Spinal cord (tissue), 10 donors: ENCODE results near the gene CD2BP2. TPM values are rescaled to one million over a fixed set of nuclear protein-coding genes. Genes with fewer than 3 reads are reported as not detected.

Source experiments
- DNase-seq, 6 donors: peaks; one replicate each; pipeline versions ENCODE4 v3.0.0 to v3.0.0-alpha.2; 2013 to 2015; ENCODE audit warnings: low spot score in 6 of 6, low read depth in 4 of 6
- H3K27ac ChIP-seq: one replicate; pipeline ENCODE4 v1.5.1; 2013; ENCODE audit warnings: low read depth, low read length, control low read depth
- H3K27me3 ChIP-seq: one replicate; pipeline ENCODE4 v1.6.1; 2013; ENCODE audit warnings: low read length; ENCODE audit not compliant: control insufficient read depth, insufficient read depth
- H3K36me3 ChIP-seq: one replicate; pipeline ENCODE4 v1.6.1; 2013; ENCODE audit warnings: low read length; ENCODE audit not compliant: control insufficient read depth, insufficient read depth
- H3K4me1 ChIP-seq: one replicate; pipeline ENCODE4 v1.6.1; 2013; ENCODE audit warnings: low read length; ENCODE audit not compliant: control insufficient read depth, insufficient read depth
- H3K4me3 ChIP-seq: one replicate; pipeline ENCODE4 v1.5.1; 2013; ENCODE audit warnings: low read depth, low read length, control low read depth
- H3K9me3 ChIP-seq: one replicate; pipeline ENCODE4 v1.6.1; 2013; ENCODE audit warnings: low read length; ENCODE audit not compliant: control insufficient read depth, insufficient read depth
- WGBS: methylation state at CpG from one replicate; pipeline ENCODE4 v1.1.5; 2013; ENCODE audit warnings: missing lambda C conversion rate; ENCODE audit not compliant: insufficient coverage; 5-methylcytosine and 5-hydroxymethylcytosine counted together
- polyA plus RNA-seq, 2 donors: library from polyadenylated mRNA; unstranded; fragments of 120-200 nt; gene quantifications; one replicate each; pipeline ENCODE4 v1.2.1, GENCODE V29; 2013; ENCODE audit not compliant: insufficient read length in 2 of 2
- total RNA-seq, 2 donors: library from RNA; depleted of rRNA in 1 of 2; stranded (reverse); fragments of 120-200 nt in 1 of 2; fragments of >200 nt in 1 of 2; gene quantifications; one replicate each; pipeline versions ENCODE4 v1.2.3 to v1.2.4, GENCODE V29; 2013 to 2014
- donor health status: healthy.

CD2BP2 gene
- total and polyA plus RNA-seq, 4 donors: 26.7 to 63.9 (median 55.3) TPM

DNA sequence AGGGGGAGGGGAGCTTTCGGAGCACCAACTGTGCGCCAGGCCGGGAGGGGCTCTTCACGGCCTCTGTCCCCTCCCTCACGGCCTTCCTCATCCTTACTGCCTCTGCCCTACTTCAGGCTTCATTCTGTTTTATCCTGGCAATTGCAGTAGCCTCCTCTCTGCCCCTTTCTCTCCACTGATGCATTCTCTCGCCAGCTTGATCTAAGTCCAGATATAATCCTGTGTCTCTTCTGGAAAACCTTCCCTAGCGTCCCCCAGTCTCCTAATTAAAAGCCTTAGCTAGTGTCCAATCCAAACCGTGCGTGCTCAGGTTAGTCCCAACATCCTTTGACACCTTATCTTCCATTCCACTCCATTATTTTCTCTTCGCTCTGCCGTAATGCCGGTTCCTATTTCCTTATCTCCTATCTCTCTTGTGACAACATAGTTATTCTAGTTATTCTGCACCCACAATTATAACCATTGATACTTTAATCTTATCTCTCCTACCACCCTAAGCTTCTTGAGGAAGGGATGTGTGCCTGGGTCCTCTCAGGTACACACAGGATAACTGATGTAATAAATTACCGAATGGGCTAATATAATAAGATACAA, 41.0 kb upstream of the CD2BP2 start:
- peaks cover 51% of the 10 kb centered on the region for H3K4me1 ChIP-seq
- peak overlapping the region; percentile 75 for H3K4me3 ChIP-seq
- no peaks in the 10 kb centered on the region for H3K27me3 ChIP-seq
- WGBS: 12% methylated on average over 10 of the region's 13 CpGs
- no peaks in the 10 kb centered on the region for H3K9me3 ChIP-seq
- H3K36me3 ChIP-seq: peaks cover 21% of the 10 kb centered on the region
- H3K27ac ChIP-seq: peak overlapping the region; percentile 67
- peak in 1 of 6 donors; percentile 70 for DNase-seq

DNA sequence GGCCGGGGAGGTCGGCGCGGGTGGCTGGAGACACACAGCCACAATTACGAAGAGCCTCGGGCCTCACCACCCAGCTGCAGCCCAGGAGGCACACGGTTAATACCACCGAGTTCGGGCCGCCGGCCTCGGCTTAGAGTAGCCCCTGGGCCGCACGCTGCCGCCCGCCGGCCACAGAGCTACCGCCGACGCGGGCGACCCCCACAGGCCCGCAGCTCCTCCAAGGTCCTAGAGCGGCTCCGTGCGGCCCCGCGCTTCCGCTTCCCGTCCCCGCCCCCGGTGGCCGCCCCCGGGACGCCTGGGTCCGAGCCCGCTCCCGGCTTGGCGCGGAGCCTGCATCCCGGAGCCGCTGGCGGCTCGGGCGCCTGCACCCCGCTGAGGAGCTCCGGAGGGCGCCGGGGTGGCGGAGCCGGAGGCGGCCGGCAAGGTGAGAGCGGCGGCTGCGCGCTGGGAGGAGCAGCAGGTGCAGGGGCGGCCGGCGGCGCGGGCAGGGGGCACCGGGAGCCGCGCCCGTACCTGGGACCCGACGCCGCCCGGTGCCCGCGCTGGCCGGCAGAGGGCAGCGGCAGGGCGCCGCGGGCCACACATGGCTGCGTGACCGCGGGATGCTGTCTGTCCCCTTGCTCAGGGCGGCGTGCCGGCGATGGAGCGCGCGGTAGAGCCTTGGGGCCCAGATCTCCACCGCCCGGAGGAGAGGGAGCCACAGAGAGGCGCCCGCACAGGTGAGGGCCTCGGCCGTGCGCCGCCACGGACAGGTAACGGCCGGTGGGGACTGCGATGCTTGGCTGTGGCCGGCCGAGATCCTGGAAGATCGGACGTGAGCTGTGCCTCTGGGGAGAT, 40.3 kb upstream of the CD2BP2 start, which contains the start of gene ZNF48:
Gene ZNF48, plus strand, starts transcription at position 266 of the 837 bp plus-strand sequence. Its CDS starts 375 bp downstream, at position 641.
- Histone ChIP-seq H3K27ac (peak within 1 kb of the TSS; percentile 96), H3K27me3 (no peaks in the 10 kb centered on the region), H3K36me3 (peaks cover 21% of the 10 kb centered on the region), H3K9me3 (no peaks in the 10 kb centered on the region), H3K4me1 (peaks cover 44% of the 10 kb centered on the region), H3K4me3 (peak within 1 kb of the TSS; percentile 80)
- under 1% methylated on average over 100 of the region's 103 CpGs for WGBS
- DNase-seq: peak in 3 of 6 donors; percentile 84 to 98 (median 97)

DNA sequence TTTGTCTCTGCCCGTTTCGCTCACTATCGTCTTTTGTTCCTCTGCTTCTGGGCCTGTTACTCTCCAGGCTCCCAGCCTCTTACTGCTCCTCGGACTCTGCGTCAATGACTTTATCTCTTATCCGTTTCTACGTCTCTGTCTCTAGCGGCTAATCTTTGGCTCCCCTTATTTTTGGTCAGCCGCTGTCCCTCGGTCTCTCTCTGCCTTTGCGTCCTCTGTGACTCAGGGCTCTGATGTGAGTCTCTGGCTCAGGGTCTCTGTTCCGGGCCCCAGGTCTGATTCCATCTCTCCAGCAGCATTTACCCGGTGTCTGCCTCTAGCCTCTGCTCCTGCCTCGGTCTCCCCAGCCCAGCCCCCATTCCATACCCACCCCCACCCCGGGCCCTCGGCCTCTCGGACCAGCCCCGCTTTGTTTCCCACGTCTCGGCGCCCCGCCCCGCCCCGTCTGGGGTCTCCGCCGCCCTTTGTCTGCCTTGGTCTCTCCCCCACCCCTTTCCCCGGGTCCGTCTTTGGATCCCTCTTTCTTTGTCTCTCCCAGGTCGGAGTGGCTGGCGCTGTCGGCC, 39.6 kb upstream of the CD2BP2 start:
- peak in 2 of 6 donors; percentile 76 to 77 for DNase-seq
- Histone ChIP-seq H3K4me3 (peak overlapping the region; percentile 80), H3K9me3 (no peaks in the 10 kb centered on the region), H3K27ac (peak overlapping the region; percentile 96), H3K4me1 (peaks cover 37% of the 10 kb centered on the region), H3K27me3 (no peaks in the 10 kb centered on the region), H3K36me3 (peaks cover 21% of the 10 kb centered on the region)
- WGBS: under 1% methylated on average over 29 of the region's 31 CpGs

DNA sequence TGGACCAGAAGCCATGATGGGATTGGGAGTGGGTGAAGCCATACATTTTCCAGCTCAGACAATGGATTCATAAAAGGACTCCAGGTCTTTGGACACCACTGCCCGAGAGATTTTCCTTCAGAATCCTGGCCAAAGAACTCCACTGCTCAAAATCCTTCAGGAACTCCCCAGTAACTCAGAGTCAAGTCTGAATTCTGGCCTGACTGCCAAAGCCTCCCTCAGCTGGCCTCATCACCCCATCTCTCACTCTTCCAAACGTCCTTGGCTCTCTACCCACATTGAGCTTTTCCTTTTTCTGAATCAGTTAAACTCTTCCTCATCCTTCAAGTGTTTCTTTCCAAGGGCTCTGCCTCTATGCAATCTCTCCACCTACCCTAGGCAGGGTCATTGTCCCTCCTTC, 28.4 kb upstream of the CD2BP2 start:
- no peak for DNase-seq
- H3K36me3 ChIP-seq: peaks cover 5% of the 10 kb centered on the region
- no peaks in the 10 kb centered on the region for H3K27me3 ChIP-seq
- no peak overlapping the region for H3K27ac ChIP-seq
- H3K4me1 ChIP-seq: peaks cover 13% of the 10 kb centered on the region
- H3K9me3 ChIP-seq: no peaks in the 10 kb centered on the region
- H3K4me3 ChIP-seq: no peak overlapping the region
- 51% methylated on average over 2 of the region's 2 CpGs for WGBS

DNA sequence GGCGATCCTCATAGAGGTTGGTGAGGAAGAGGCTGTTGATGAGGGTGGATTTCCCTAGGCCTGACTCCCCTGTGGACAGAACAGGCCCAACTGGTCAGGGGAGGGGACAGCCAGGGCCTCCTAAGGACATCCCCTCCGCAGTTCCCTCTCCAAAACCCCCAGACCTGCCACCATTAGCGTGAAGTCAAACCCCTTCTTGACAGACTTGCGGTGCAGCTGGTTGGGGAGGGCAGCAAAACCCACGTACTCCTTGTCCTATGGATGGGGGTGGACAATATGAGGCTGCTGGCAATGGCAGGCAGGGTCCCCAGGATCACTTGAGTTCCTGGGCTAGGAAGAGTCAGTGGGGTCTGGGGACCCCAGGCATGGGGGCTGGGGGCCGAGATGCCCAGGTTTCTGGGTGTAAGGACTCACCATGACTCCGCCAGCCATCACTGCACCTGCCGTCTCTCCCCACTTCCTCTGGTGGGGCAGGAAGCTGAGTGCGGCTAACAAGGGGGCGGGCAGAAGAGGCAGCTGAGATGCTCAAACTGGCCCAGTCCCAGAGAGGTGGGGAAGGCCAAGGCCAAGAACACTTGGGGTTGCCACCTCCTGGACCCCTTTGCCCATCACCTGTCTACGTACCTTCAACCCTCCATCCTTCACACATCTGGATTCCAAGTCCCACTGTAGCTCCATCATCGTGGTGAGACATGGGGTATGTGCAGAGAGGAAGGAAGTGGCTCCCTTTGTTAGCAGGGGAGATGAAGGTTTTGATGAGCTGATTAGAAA, 27.2 kb upstream of the CD2BP2 start, which contains the start of gene SEPTIN1:
Gene SEPTIN1, minus strand, starts transcription at position 451 of the 771 bp plus-strand sequence. Its CDS starts 19 bp downstream, at position 432.
- Histone ChIP-seq H3K4me1 (peaks cover 23% of the 10 kb centered on the region), H3K4me3 (no peak within 1 kb of the TSS), H3K27ac (no peak within 1 kb of the TSS), H3K36me3 (peaks cover 5% of the 10 kb centered on the region), H3K27me3 (no peaks in the 10 kb centered on the region), H3K9me3 (no peaks in the 10 kb centered on the region)
- WGBS: 69% methylated on average over 9 of the region's 12 CpGs
- DNase-seq: no peak

DNA sequence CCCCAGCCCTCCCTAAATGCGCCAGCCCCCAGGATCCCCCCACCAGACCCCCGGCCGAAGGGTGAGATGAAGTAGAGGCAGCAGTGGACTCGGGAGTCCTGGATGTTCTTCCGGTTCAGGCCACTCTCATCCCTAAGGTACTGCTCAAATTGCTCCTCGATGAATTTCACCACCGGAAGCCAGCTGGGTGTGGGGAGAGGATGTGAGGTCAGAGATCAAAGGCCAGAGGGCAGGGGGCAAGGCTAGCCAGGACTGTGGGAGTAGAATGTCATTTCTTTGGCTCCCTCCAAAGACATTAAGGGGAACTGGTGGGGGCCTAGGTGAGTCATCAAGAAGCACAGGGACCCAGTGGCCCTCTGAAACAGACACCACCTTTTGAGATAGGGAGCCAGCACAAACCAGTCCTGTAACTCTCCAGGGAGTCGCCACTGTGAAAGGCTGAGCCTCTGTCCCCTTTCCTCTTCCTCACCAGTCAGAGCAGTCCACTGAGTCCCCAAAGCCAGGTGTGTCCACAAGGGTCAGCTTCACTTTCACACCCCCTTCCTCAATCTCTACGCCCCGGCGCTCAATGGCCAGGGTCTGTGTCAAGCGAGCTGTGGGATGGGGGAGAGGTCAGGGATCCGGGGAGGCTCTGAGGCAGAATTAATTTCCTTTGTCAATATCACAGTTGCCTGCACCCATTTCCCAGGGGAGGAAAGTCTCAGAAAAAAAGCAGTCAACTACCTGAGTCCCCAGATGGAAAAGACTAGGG, 26.4 kb upstream of the CD2BP2 start:
- DNase-seq: no peak
- H3K9me3 ChIP-seq: no peaks in the 10 kb centered on the region
- no peak overlapping the region for H3K4me3 ChIP-seq
- no CpG with 5 or more reads among the region's 13 CpGs for WGBS
- peaks cover 32% of the 10 kb centered on the region for H3K4me1 ChIP-seq
- H3K27me3 ChIP-seq: no peaks in the 10 kb centered on the region
- H3K27ac ChIP-seq: no peak overlapping the region
- peaks cover 5% of the 10 kb centered on the region for H3K36me3 ChIP-seq

DNA sequence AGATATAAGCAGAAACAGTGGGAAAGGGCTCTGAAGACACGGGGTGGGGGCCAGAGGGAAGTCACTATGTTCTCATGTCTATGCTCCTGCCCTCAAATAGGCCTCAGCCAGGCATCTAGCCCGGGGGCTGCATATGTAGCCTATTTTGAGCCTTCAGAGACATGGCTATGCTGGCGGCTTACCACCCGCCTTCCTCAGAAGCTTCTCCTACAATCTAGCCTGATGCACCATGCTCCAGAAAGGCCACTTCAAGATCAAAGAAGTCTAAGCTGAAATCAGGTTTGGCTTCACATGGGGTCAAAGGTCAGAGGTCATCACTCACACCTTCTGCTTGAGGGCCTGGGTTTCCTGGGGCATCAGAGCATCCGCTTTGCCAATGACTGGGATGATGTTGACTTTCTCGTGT, 25.7 kb upstream of the CD2BP2 start:
- H3K4me1 ChIP-seq: peaks cover 34% of the 10 kb centered on the region
- DNase-seq: no peak
- 93% methylated on average over 6 of the region's 6 CpGs for WGBS
- no peaks in the 10 kb centered on the region for H3K27me3 ChIP-seq
- H3K27ac ChIP-seq: no peak overlapping the region
- no peak overlapping the region for H3K4me3 ChIP-seq
- H3K36me3 ChIP-seq: peaks cover 8% of the 10 kb centered on the region
- H3K9me3 ChIP-seq: no peaks in the 10 kb centered on the region

DNA sequence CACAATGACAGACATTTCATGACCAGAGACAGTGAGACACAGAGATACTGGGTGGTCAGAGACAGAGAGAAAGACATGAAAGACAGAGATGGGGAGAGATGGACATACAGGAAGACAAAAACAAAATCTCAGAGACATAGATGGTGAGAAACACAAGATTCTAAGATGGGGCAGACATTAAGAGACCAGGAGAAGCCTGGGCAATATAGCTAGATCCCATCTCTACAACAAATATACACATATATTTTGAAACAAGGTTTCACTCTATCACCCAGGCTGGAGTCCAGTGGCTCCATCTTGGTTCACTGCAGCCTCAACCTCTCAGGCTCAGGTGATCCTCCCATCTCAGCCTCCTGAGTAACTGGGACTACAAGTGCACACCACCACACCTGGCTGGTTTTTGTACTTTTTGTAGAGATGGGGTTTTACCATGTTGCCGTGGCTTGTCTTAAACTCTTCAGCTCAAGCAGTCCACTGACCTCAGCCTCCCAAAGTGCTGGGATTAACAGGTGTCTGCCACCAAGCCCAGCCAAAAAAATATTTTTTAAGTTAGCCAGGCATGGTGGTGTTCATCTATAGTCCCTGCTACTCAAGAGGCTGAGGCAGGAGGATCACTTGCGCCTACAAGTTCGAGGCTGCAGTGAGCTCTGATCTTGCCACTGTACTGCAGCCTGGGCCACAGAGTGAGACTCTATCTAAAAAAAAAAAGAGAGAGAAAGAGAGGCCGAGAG, 25.1 kb upstream of the CD2BP2 start:
- Histone ChIP-seq H3K27me3 (no peaks in the 10 kb centered on the region), H3K4me1 (peaks cover 34% of the 10 kb centered on the region), H3K27ac (no peak overlapping the region), H3K9me3 (no peaks in the 10 kb centered on the region), H3K4me3 (no peak overlapping the region), H3K36me3 (peaks cover 8% of the 10 kb centered on the region)
- 95% methylated on average over 4 of the region's 4 CpGs for WGBS
- DNase-seq: no peak
